K562 (cell line): Measurements from ENCODE around the gene CACNA1S. TPM values are rescaled to one million over a fixed set of nuclear protein-coding genes. Genes with fewer than 3 reads are reported as not detected.

Source experiments
- ATF4 ChIP-seq: fragments of 450-650 bp; formaldehyde crosslinking; IDR thresholded peaks from 2 replicates; pipeline ENCODE4 v1.4.0; 2022; ENCODE audit warnings: mild to moderate bottlenecking, moderate library complexity
- BMI1 ChIP-seq: fragments of 150-350 bp; IDR thresholded peaks from 2 replicates; pipeline ENCODE4 v1.6.1; 2014; ENCODE audit warnings: low read length
- E2F5 ChIP-seq: sonication (generic); formaldehyde crosslinking; IDR thresholded peaks from 2 replicates; pipeline ENCODE4 v1.8.0; 2022; ENCODE audit warnings: mild to moderate bottlenecking, missing genetic modification reagents
- GATAD2B ChIP-seq: fragments of 450-650 bp; IDR thresholded peaks from 2 replicates; pipeline ENCODE4 v1.6.1; 2017; ENCODE audit warnings: mild to moderate bottlenecking, borderline replicate concordance
- IRF9 ChIP-seq: fragments of 450-650 bp; IDR thresholded peaks from 2 replicates; pipeline ENCODE4 v1.6.1; 2016; ENCODE audit warnings: missing biosample characterization, missing genetic modification characterization
- RFX5 ChIP-seq: IDR thresholded peaks from 2 replicates; pipeline ENCODE4 v1.6.1; 2011; ENCODE audit warnings: low read depth, mild to moderate bottlenecking, improper control_type of control experiment, low read length
- TCF3 ChIP-seq: sonication (generic); formaldehyde crosslinking; IDR thresholded peaks from 2 replicates; pipeline ENCODE4 v1.4.0; 2020; ENCODE audit warnings: mild to moderate bottlenecking, missing genetic modification reagents
- TEAD1 ChIP-seq, 2 experiments: fragments of 450-650 bp in 1 of 2; sonication (generic) in 1 of 2; formaldehyde crosslinking; IDR thresholded peaks; 2 replicates each; pipeline versions ENCODE4 v1.4.0 to v1.8.0; 2020 to 2022; ENCODE audit warnings: mild to moderate bottlenecking in 2 of 2, missing genetic modification reagents in 1 of 2
- VEZF1 ChIP-seq: fragments of 200-800 bp; sonication (Bioruptor generic); IDR thresholded peaks from 2 replicates; pipeline ENCODE4 v1.6.1; 2017; ENCODE audit warnings: missing genetic modification characterization, missing compliant biosample characterization
- ZBTB1 ChIP-seq: sonication (generic); formaldehyde crosslinking; IDR thresholded peaks from 2 replicates; pipeline ENCODE4 v1.8.1; 2023; ENCODE audit warnings: missing genetic modification reagents, low read depth, mild to moderate bottlenecking, borderline replicate concordance
- ZBTB40 ChIP-seq, 2 experiments: fragments of 450-650 bp in 1 of 2; sonication (generic) in 1 of 2; formaldehyde crosslinking in 1 of 2; IDR thresholded peaks; 2 replicates each; pipeline versions ENCODE4 v1.7.1 to v1.9.0; 2016 to 2022; ENCODE audit warnings: inconsistent platforms in 1 of 2, mild to moderate bottlenecking in 1 of 2, missing genetic modification reagents in 1 of 2
- ZNF766 ChIP-seq: fragments of 200-800 bp; sonication (Bioruptor generic); conservative IDR thresholded peaks from 2 replicates; pipeline ENCODE4 v1.6.1; 2016; ENCODE audit warnings: missing genetic modification characterization, missing compliant biosample characterization
- polyA plus RNA-seq, 8 experiments: library from polyadenylated mRNA; depleted of rRNA in 4 of 8; stranded (reverse) in 5 of 8; unstranded in 3 of 8; fragments of >200 nt; fragmentation: Nextera tagmentation in 2 of 8; fragmentation: Illumina TruSeq in 1 of 8; extraction: Ambion mirVana in 2 of 8; extraction: Trizol in 1 of 8; gene quantifications; 2 replicates each; pipeline versions ENCODE4 v1.2.1 to v1.2.3, GENCODE V29; 2011 to 2014; ENCODE audit warnings: inconsistent platforms in 1 of 8, missing spikeins in 1 of 8
- total RNA-seq, 7 experiments: library from RNA; depleted of rRNA in 6 of 7; stranded (reverse); fragments of >200 nt in 6 of 7; fragmentation: Illumina TruSeq in 2 of 7; extraction: Trizol in 2 of 7; gene quantifications; 2 replicates each; pipeline versions ENCODE4 v1.2.1 to v1.2.3, GENCODE V29; 2011 to 2021; ENCODE audit warnings: low replicate concordance in 1 of 7

CACNA1S gene
- total and polyA plus RNA-seq, 9 of the 15 experiments (the other 6 are each of a cell fraction or from before 2014, with no cell fraction given), result not detected

- TF ChIP-seq VEZF1 (peak; percentile 98), ATF4 (0 out of 2 replicates have a peak, but pooled peaks have one; percentile 32), TEAD1 (CRISPR knock-in tag; IDR thresholded peaks at IDR 0.05) (0 out of 4 replicates have a peak, but pooled peaks of 1 of the 2 experiments have one; percentile 42), ZNF766 (CRISPR knock-in tag) (peak; percentile 85), IRF9 (tag) (no peak), ZBTB40 (IDR thresholded peaks at IDR 0.05) (peak; percentile 66), ZBTB40 (CRISPR knock-in tag; IDR thresholded peaks at IDR 0.05) (no peak), E2F5 (CRISPR knock-in tag) (no peak), TCF3 (CRISPR knock-in tag) (peak; percentile 21; the same call in 1 of the 2 replicates), RFX5 (no peak), BMI1 (no peak), ZBTB1 (CRISPR knock-in tag) (0 out of 2 replicates have a peak, but pooled peaks have one; percentile 20), GATAD2B (no peak)
Observed at GRCh38 chr1:201019321-201019977, 92.8 kb downstream of the CACNA1S start (continued).
